Muscle layer of duodenum (tissue), 2 donors: ENCODE measurements around the gene CPSF7.
A peak's percentile ranks its signal among the peaks of the same experiment; 100 is the strongest.
"Not testable (repeated sequence)": the region's sequence is repeated elsewhere in the genome, so short reads cannot be mapped to it uniquely, and the experiment has no call there.

Experiments
- H3K27ac ChIP-seq: one replicate; pipeline ENCODE4 v1.7.0; 2013; ENCODE audit warnings: mild to moderate bottlenecking, low read length
- H3K27me3 ChIP-seq: one replicate; pipeline ENCODE4 v1.7.0; 2013; ENCODE audit warnings: low read depth, mild to moderate bottlenecking, control low read depth, low read length
- H3K36me3 ChIP-seq, 2 donors: one replicate each; pipeline ENCODE4 v1.7.0; 2013; ENCODE audit warnings: low read length in 2 of 2, control low read depth in 1 of 2, mild to moderate bottlenecking in 1 of 2; ENCODE audit not compliant: insufficient read depth in 2 of 2, control insufficient read depth in 1 of 2
- H3K4me1 ChIP-seq, 2 donors: one replicate each; pipeline ENCODE4 v1.7.0; 2013; ENCODE audit warnings: low read length in 2 of 2, mild to moderate bottlenecking in 2 of 2, control low read depth in 1 of 2, moderate library complexity in 1 of 2; ENCODE audit not compliant: insufficient read depth in 2 of 2, control insufficient read depth in 1 of 2
- H3K4me3 ChIP-seq, 2 donors: one replicate each; pipeline ENCODE4 v1.7.0; 2013; ENCODE audit warnings: low read length in 2 of 2, low read depth in 1 of 2, mild to moderate bottlenecking in 1 of 2
- H3K9me3 ChIP-seq, 2 donors: one replicate each; pipeline ENCODE4 v1.7.0; 2013; ENCODE audit warnings: low read length in 2 of 2, control low read depth in 1 of 2, mild to moderate bottlenecking in 1 of 2; ENCODE audit not compliant: control insufficient read depth in 1 of 2
- donor health status: healthy.

CPSF7 gene

GRCh38 chr11:61439615-61440014 lies 9.8 kb upstream of the CPSF7 start:
- Histone ChIP-seq H3K4me3 (no peak overlapping the region), H3K9me3 (no peaks in the 10 kb centered on the region), H3K27ac (no peak overlapping the region), H3K4me1 (peaks cover 0 to 11% of the 10 kb centered on the region in 2 donors), H3K36me3 (peaks cover 26 to 51% of the 10 kb centered on the region in 2 donors), H3K27me3 (no peaks in the 10 kb centered on the region)

GRCh38 chr11:61437496-61437895 lies 7.7 kb upstream of the CPSF7 start:
- Histone ChIP-seq H3K4me1 (peaks cover 0 to 11% of the 10 kb centered on the region in 2 donors), H3K4me3 (no peak overlapping the region), H3K27ac (no peak overlapping the region), H3K27me3 (no peaks in the 10 kb centered on the region), H3K36me3 (peaks cover 26 to 52% of the 10 kb centered on the region in 2 donors), H3K9me3 (no peaks in the 10 kb centered on the region)

- Histone ChIP-seq H3K27ac (peak overlapping the region; percentile 99), H3K4me3 (peak overlapping the region; percentile 94 to 95), H3K4me1 (peaks cover 18 to 48% of the 10 kb centered on the region in 2 donors)
Measured at GRCh38 chr11:61430839-61431238, 1.1 kb upstream of the CPSF7 start.

GRCh38 chr11:61429346-61429690 lies 457 bp downstream of the CPSF7 start:
- Histone ChIP-seq H3K27ac (peak overlapping the region; percentile 70), H3K36me3 (peaks cover 32 to 42% of the 10 kb centered on the region in 2 donors), H3K4me1 (peaks cover 18 to 42% of the 10 kb centered on the region in 2 donors), H3K9me3 (no peaks in the 10 kb centered on the region), H3K27me3 (no peaks in the 10 kb centered on the region), H3K4me3 (peak overlapping the region; percentile 73 to 94)

More at GRCh38 chr11:61430839-61431238, 1.1 kb upstream of the CPSF7 start:
- not testable (repeated sequence) for H3K27me3 ChIP-seq, H3K9me3 ChIP-seq
- H3K36me3 ChIP-seq: peaks cover 19 to 29% of the 10 kb centered on the region in 2 donors

GRCh38 chr11:61425367-61426131 lies 4.2 kb downstream of the CPSF7 start:
- peaks cover 15 to 25% of the 10 kb centered on the region in 2 donors for H3K4me1 ChIP-seq
- no peaks in the 10 kb centered on the region for H3K9me3 ChIP-seq
- H3K4me3 ChIP-seq: no peak overlapping the region
- no peaks in the 10 kb centered on the region for H3K27me3 ChIP-seq
- peaks cover 53 to 58% of the 10 kb centered on the region in 2 donors for H3K36me3 ChIP-seq
- no peak overlapping the region for H3K27ac ChIP-seq

- H3K36me3 ChIP-seq: peaks cover 69 to 70% of the 10 kb centered on the region in 2 donors
Measured at GRCh38 chr11:61422226-61422625, 7.5 kb downstream of the CPSF7 start.

GRCh38 chr11:61418136-61418535 lies 11.6 kb downstream of the CPSF7 start:
- H3K27me3 ChIP-seq: no peaks in the 10 kb centered on the region
- no peaks in the 10 kb centered on the region for H3K9me3 ChIP-seq
- no peak overlapping the region for H3K4me3 ChIP-seq
- H3K36me3 ChIP-seq: peaks cover 67 to 71% of the 10 kb centered on the region in 2 donors
- H3K27ac ChIP-seq: no peak overlapping the region
- H3K4me1 ChIP-seq: no peaks in the 10 kb centered on the region

More at GRCh38 chr11:61422226-61422625, 7.5 kb downstream of the CPSF7 start:
- Histone ChIP-seq H3K27me3 (no peaks in the 10 kb centered on the region), H3K4me1 (peaks cover 0 to 8% of the 10 kb centered on the region in 2 donors), H3K27ac (no peak overlapping the region), H3K9me3 (no peaks in the 10 kb centered on the region), H3K4me3 (no peak overlapping the region)

DNA sequence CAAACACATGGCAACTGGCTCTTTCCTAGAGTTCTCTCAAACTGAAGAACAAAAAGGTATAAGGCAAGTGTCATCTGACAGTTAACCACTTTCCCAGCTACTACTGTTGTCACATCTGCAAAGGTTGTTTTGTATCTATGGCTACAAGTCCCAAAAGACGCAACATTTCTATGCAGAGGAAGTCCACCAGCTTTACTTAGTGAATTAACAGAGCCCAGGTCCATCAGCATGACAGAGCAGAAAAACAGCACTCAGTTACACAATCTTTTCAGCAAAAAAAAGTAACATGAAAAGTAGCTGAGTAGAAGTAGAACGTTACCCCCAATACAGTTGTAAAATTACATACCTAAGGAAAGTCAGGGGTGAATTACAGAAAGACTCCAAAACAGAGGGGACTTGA lies 12.1 kb downstream of the CPSF7 start:
- no peaks in the 10 kb centered on the region for H3K27me3 ChIP-seq
- H3K36me3 ChIP-seq: peaks cover 72 to 76% of the 10 kb centered on the region in 2 donors
- no peaks in the 10 kb centered on the region for H3K9me3 ChIP-seq
- H3K27ac ChIP-seq: no peak overlapping the region
- H3K4me3 ChIP-seq: no peak overlapping the region
- no peaks in the 10 kb centered on the region for H3K4me1 ChIP-seq

- H3K27ac ChIP-seq: peak overlapping the region; percentile 2
Measured at GRCh38 chr11:61416941-61417340, 12.8 kb downstream of the CPSF7 start.

DNA sequence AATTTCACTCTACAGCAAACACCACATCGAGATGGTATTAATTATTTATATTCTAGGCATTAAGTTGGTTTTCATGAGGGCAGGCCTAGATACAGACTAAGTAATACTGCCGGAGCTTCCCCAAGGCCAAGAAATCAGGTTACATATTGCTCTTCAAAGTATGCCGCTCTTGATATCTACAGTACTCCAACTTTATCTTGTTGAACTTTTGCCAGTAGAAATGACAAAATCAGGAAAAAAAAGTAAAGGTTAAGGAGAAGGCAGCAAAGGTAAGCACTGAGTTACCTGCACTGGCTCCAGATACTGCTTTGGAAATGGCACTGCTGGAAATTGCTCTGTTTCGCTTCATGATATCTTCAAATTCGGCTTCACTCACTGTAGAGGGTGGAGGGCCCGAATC lies 14.4 kb downstream of the CPSF7 start:
- no peak overlapping the region for H3K27ac ChIP-seq
- peaks cover 83% of the 10 kb centered on the region in 2 donors for H3K36me3 ChIP-seq
- no peak overlapping the region for H3K4me3 ChIP-seq
- H3K9me3 ChIP-seq: no peaks in the 10 kb centered on the region
- no peaks in the 10 kb centered on the region for H3K4me1 ChIP-seq
- H3K27me3 ChIP-seq: no peaks in the 10 kb centered on the region

More at GRCh38 chr11:61416941-61417340, 12.8 kb downstream of the CPSF7 start:
- Histone ChIP-seq H3K4me1 (no peaks in the 10 kb centered on the region), H3K9me3 (no peaks in the 10 kb centered on the region), H3K36me3 (peaks cover 79 to 80% of the 10 kb centered on the region in 2 donors), H3K27me3 (no peaks in the 10 kb centered on the region), H3K4me3 (no peak overlapping the region)

DNA sequence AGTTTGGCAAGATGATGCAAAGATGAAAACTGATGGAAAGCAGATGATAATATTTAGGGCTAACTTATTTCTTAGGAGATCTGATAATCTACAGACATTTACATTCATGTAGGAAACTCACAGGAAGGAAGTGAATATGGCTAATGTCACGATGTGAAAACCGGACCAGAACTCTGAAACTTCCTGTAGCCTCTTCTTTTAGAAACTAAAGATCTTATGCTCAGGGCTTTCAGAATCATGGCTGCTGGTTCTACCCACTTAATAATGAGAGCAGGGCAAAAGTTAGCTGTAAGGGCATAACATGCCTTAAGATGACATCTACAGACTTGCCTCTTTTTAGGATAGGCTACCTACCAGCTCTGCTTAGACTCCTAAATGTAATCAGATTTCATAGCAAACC lies 15.2 kb downstream of the CPSF7 start:
- H3K27ac ChIP-seq: no peak overlapping the region
- H3K4me1 ChIP-seq: no peaks in the 10 kb centered on the region
- H3K9me3 ChIP-seq: no peaks in the 10 kb centered on the region
- no peaks in the 10 kb centered on the region for H3K27me3 ChIP-seq
- H3K36me3 ChIP-seq: peaks cover 80 to 83% of the 10 kb centered on the region in 2 donors
- no peak overlapping the region for H3K4me3 ChIP-seq

GRCh38 chr11:61413496-61413895 lies 16.3 kb downstream of the CPSF7 start:
- H3K27ac ChIP-seq: no peak overlapping the region
- H3K27me3 ChIP-seq: no peaks in the 10 kb centered on the region
- peaks cover 77 to 86% of the 10 kb centered on the region in 2 donors for H3K36me3 ChIP-seq

More at GRCh38 chr11:61413496-61413895, 16.3 kb downstream of the CPSF7 start:
- no peak overlapping the region for H3K4me3 ChIP-seq
- H3K4me1 ChIP-seq: no peaks in the 10 kb centered on the region
- no peaks in the 10 kb centered on the region for H3K9me3 ChIP-seq
